ENCODE data around the gene PHOX2A. TPM values are rescaled to one million over a fixed set of nuclear protein-coding genes. Genes with fewer than 3 reads are reported as not detected.

The PHOX2A gene
- total and polyA plus RNA-seq, 2 of the 13 experiments (the other 11 are each of a cell fraction or from before 2014, with no cell fraction given): not detected

GRCh38 chr11:72271980-72272379 is 28.0 kb upstream of the PHOX2A start (continued):
- TF ChIP-seq MYPOP (CRISPR knock-in tag; IDR thresholded peaks at IDR 0.05) (no peak), NCOA1 (CRISPR knock-in tag; IDR thresholded peaks at IDR 0.05) (no peak), ZNF775 (CRISPR knock-in tag; IDR thresholded peaks at IDR 0.05; ENCODE audit: borderline replicate concordance) (no peak), NCOA2 (CRISPR knock-in tag; IDR thresholded peaks at IDR 0.05) (no peak)

GRCh38 chr11:72267956-72268617 is 24.1 kb upstream of the PHOX2A start:
- Histone ChIP-seq H2AFZ (ENCODE audit: low read length) (no peak overlapping the region), H4K20me1 (ENCODE audit: insufficient read depth, low read length) (no peaks in the 10 kb centered on the region), H3K9me3 (ENCODE audit: low read length) (no peaks in the 10 kb centered on the region), H3K9ac (ENCODE audit: insufficient read depth, low read depth, low read length) (no peak overlapping the region), H3K36me3 (replicated peaks in 1 of 2; ENCODE audit: control insufficient read depth in 1 of 2, insufficient read depth in 2 of 2, low read length in 2 of 2) (no peaks in the 10 kb centered on the region), H3K27me3 (ENCODE audit: control insufficient read depth in 1 of 2, insufficient read depth in 2 of 2, low read length in 2 of 2) (no peaks in the 10 kb centered on the region), H3K4me3 (replicated peaks in 1 of 3; ENCODE audit: insufficient read depth in 1 of 3, low read depth in 2 of 3, low read length in 3 of 3) (no peak overlapping the region), H3K4me2 (ENCODE audit: low read depth, low read length) (no peak overlapping the region), H3K4me1 (ENCODE audit: insufficient read depth, low read length) (peaks cover 27% of the 10 kb centered on the region), H3K79me2 (ENCODE audit: insufficient read depth, low read length) (no peaks in the 10 kb centered on the region), H3K27ac (ENCODE audit: extremely low read length, insufficient read depth, low read length) (no peak overlapping the region)
- WGBS (ENCODE audit: low lambda C conversion rate): 33% methylated on average over 2 of the region's 2 CpGs
- TF ChIP-seq SRF (IDR thresholded peaks at IDR 0.05; ENCODE audit: low read depth, low read length) (no peak), NAIF1 (CRISPR knock-in tag; IDR thresholded peaks at IDR 0.05; ENCODE audit: borderline replicate concordance) (no peak), HDAC1 (CRISPR knock-in tag; IDR thresholded peaks at IDR 0.05) (no peak), REXO4 (CRISPR knock-in tag; IDR thresholded peaks at IDR 0.05; ENCODE audit: borderline replicate concordance) (no peak)
- CTCF ChIA-PET (ENCODE audit: low intra/inter-chr PET ratio, low total read pairs): no interaction called here
- in situ Hi-C loops (cut with HindIII; ENCODE audit: extremely low pct_ligation_motif_present, low pct_unique_long_range_greater_than_20kb) (no loop called here), intact Hi-C loops (cut with micrococcal nuclease; ENCODE audit: unreplicated experiment) (no loop called here)
- no TSS peak for BruUV-seq (replicated peaks)
- POLR2A ChIA-PET: no interaction called here
- FAIRE-seq (no peak), ATAC-seq (no peak), DNase-seq (ENCODE audit: low spot score) (no peak)
